Large intestine (tissue), 3 donors: ENCODE measurements around the gene TRIP12. TPM values are rescaled to one million over a fixed set of nuclear protein-coding genes. Genes with fewer than 3 reads are reported as not detected.
A peak's percentile ranks its signal among the peaks of the same experiment; 100 is the strongest.
"Not testable (repeated sequence)": the region's sequence is repeated elsewhere in the genome, so short reads cannot be mapped to it uniquely, and the experiment has no call there.

ENCODE experiments used
- DNase-seq, 2 donors: peaks; one replicate each; pipeline versions ENCODE4 v3.0.0 to v3.0.0-alpha.2; 2013
- H3K27ac ChIP-seq: one replicate; pipeline ENCODE4 v1.5.1; 2013; ENCODE audit warnings: low read length
- H3K27me3 ChIP-seq: 2 replicates; pipeline ENCODE4 v1.6.1; 2013; ENCODE audit warnings: low read length; ENCODE audit not compliant: control insufficient read depth, insufficient read depth
- H3K36me3 ChIP-seq: 2 replicates; pipeline ENCODE4 v1.6.1; 2013; ENCODE audit warnings: low read length; ENCODE audit not compliant: control insufficient read depth, insufficient read depth
- H3K4me1 ChIP-seq: one replicate; pipeline ENCODE4 v1.6.1; 2013; ENCODE audit warnings: low read length; ENCODE audit not compliant: control insufficient read depth, insufficient read depth
- H3K4me3 ChIP-seq: one replicate; pipeline ENCODE4 v1.5.1; 2013; ENCODE audit warnings: low read length
- H3K9me3 ChIP-seq: one replicate; pipeline ENCODE4 v1.6.1; 2013; ENCODE audit warnings: mild to moderate bottlenecking, low read depth, low read length, moderate library complexity; ENCODE audit not compliant: control insufficient read depth
- whole genome bisulfite sequencing: methylation state at CpG from one replicate; pipeline ENCODE4 v1.1.5; 2013; ENCODE audit warnings: low lambda C conversion rate; ENCODE audit not compliant: insufficient coverage; 5-methylcytosine and 5-hydroxymethylcytosine counted together
- polyA plus RNA-seq: library from polyadenylated mRNA; unstranded; fragments of 120-200 nt; gene quantifications from one replicate; pipeline ENCODE4 v1.2.1, GENCODE V29; 2013

The TRIP12 gene
- polyA plus RNA-seq, 1 donor, result 99.3 TPM

- not testable (repeated sequence) for H3K4me1 ChIP-seq, H3K9me3 ChIP-seq, H3K27ac ChIP-seq, H3K36me3 ChIP-seq, H3K27me3 ChIP-seq, DNase-seq, H3K4me3 ChIP-seq
- WGBS, result no CpG with 5 or more reads among the region's 3 CpGs
Measured at GRCh38 chr2:229723192-229723591, 198.6 kb downstream of the TRIP12 start.

GRCh38 chr2:229719926-229720647 lies 201.7 kb downstream of the TRIP12 start:
- no CpG with 5 or more reads among the region's 3 CpGs for WGBS
- Histone ChIP-seq H3K27me3 (peaks cover 28% of the 10 kb centered on the region), H3K4me3 (no peak overlapping the region)

GRCh38 chr2:229718057-229718456 lies 203.8 kb downstream of the TRIP12 start:
- peaks cover 44% of the 10 kb centered on the region for H3K27me3 ChIP-seq
- no peak overlapping the region for H3K27ac ChIP-seq
- peaks cover 7% of the 10 kb centered on the region for H3K9me3 ChIP-seq
- WGBS, result no CpG with 5 or more reads among the region's 2 CpGs
- no peaks in the 10 kb centered on the region for H3K36me3 ChIP-seq
- DNase-seq, result no peak
- no peak overlapping the region for H3K4me3 ChIP-seq
- peaks cover 4% of the 10 kb centered on the region for H3K4me1 ChIP-seq

More at GRCh38 chr2:229719926-229720647, 201.7 kb downstream of the TRIP12 start:
- DNase-seq, result no peak
- H3K27ac ChIP-seq, result no peak overlapping the region
- peaks cover 3% of the 10 kb centered on the region for H3K9me3 ChIP-seq
- no peaks in the 10 kb centered on the region for H3K36me3 ChIP-seq
- no peaks in the 10 kb centered on the region for H3K4me1 ChIP-seq

GRCh38 chr2:229715895-229716507 lies 205.8 kb downstream of the TRIP12 start:
- no peak overlapping the region for H3K4me3 ChIP-seq
- no peaks in the 10 kb centered on the region for H3K36me3 ChIP-seq
- peaks cover 11% of the 10 kb centered on the region for H3K9me3 ChIP-seq
- peaks cover 4% of the 10 kb centered on the region for H3K4me1 ChIP-seq
- peaks cover 61% of the 10 kb centered on the region for H3K27me3 ChIP-seq
- peak in 1 of 2 donors; percentile 4 for DNase-seq
- WGBS, result no CpG with 5 or more reads among the region's 4 CpGs
- no peak overlapping the region for H3K27ac ChIP-seq

GRCh38 chr2:229714736-229715541 lies 206.9 kb downstream of the TRIP12 start:
- WGBS, result 20% methylated on average over 2 of the region's 60 CpGs
- peak in 1 of 2 donors; percentile 57 for DNase-seq
- no peak overlapping the region for H3K27ac ChIP-seq
- H3K27me3 ChIP-seq, result peaks cover 66% of the 10 kb centered on the region
- H3K9me3 ChIP-seq, result peaks cover 11% of the 10 kb centered on the region
- no peaks in the 10 kb centered on the region for H3K36me3 ChIP-seq
- H3K4me1 ChIP-seq, result peaks cover 4% of the 10 kb centered on the region
- peak overlapping the region; percentile 13 for H3K4me3 ChIP-seq

- Histone ChIP-seq H3K4me1 (peaks cover 4% of the 10 kb centered on the region), H3K27me3 (peaks cover 68% of the 10 kb centered on the region), H3K27ac (no peak within 1 kb of the TSS), H3K36me3 (no peaks in the 10 kb centered on the region), H3K4me3 (peak within 1 kb of the TSS; percentile 13), H3K9me3 (peaks cover 11% of the 10 kb centered on the region)
- peak in 1 of 2 donors; percentile 39 for DNase-seq
- WGBS, result no CpG with 5 or more reads among the region's 84 CpGs
Measured at GRCh38 chr2:229714080-229714735, 207.6 kb downstream of the TRIP12 start, which contains the start of gene DNER. DNER (minus strand) TSS chr2:229714555; CDS start chr2:229714423, 132 bp downstream.

Other genes starting within 250 kb of the TRIP12 start
- gene DNER, start 207.5 kb downstream of the TRIP12 start, polyA plus RNA-seq, result 7.5 TPM
- gene FBXO36, start 494 bp upstream of the TRIP12 start, polyA plus RNA-seq, result 2.6 TPM
- gene SLC16A14, start 146.9 kb upstream of the TRIP12 start, polyA plus RNA-seq, result 1.9 TPM